SK-N-SH (cell line): ENCODE results near the gene ATP2B1. TPM values are rescaled to one million over a fixed set of nuclear protein-coding genes. Genes with fewer than 3 reads are reported as not detected.

Experiments used
- CTCF ChIA-PET: fragments of 300-600, 350-600 bp; formaldehyde crosslinking; extraction: SDS; loops from one replicate; lab custom pipeline; 2021; lab: Yijun Ruan, JAX
- POLR2A ChIA-PET: fragments of 350-600 bp; sonication (Branson Sonifier 250); formaldehyde crosslinking; extraction: SDS; loops from one replicate; lab custom pipeline; 2020; ENCODE audit warnings: antibody characterized with exemption, inconsistent platforms; lab: Yijun Ruan, JAX
- DNase-seq: peaks from one replicate; pipeline ENCODE4 v3.0.0; 2012
- H2AFZ ChIP-seq: fragments of 200-600 bp; sonication (generic); 2 replicates; pipeline ENCODE4 v1.8.1; 2016; ENCODE audit warnings: antibody characterized with exemption, mild to moderate bottlenecking, low read depth
- H3F3A ChIP-seq: fragments of 200-600 bp; sonication (generic); replicated peaks from 2 replicates; pipeline ENCODE3; 2016; ENCODE audit warnings: antibody characterized with exemption, mild to moderate bottlenecking; ENCODE audit not compliant: insufficient read depth
- H3K27ac ChIP-seq, 2 experiments: fragments of 200-500 bp in 1 of 2; fragments of 200-600 bp in 1 of 2; sonication (Bioruptor generic) in 1 of 2; sonication (generic), shearing (Covaris generic) in 1 of 2; 2 replicates each; pipeline versions ENCODE4 v1.5.1 to v1.6.1; 2014 to 2016; ENCODE audit warnings: low read depth in 2 of 2, inconsistent platforms in 1 of 2, low read length in 1 of 2, mild to moderate bottlenecking in 1 of 2, mixed read lengths in 1 of 2
- H3K27me3 ChIP-seq: fragments of 200-600 bp; sonication (generic), shearing (Covaris generic); 2 replicates; pipeline ENCODE4 v1.6.1; 2016; ENCODE audit warnings: mixed run types; ENCODE audit not compliant: insufficient read depth
- H3K36me3 ChIP-seq, 2 experiments: fragments of 200-500 bp in 1 of 2; fragments of 200-600 bp in 1 of 2; sonication (Bioruptor generic) in 1 of 2; sonication (generic) in 1 of 2; replicated peaks in 1 of 2; 2 replicates each; pipeline versions ENCODE3 to v1.5.1; 2014 to 2016; ENCODE audit warnings: low read length in 1 of 2, mild to moderate bottlenecking in 1 of 2; ENCODE audit not compliant: insufficient read depth in 2 of 2, control insufficient read depth in 1 of 2
- H3K4me1 ChIP-seq, 2 experiments: fragments of 200-500 bp in 1 of 2; fragments of 200-600 bp in 1 of 2; sonication (Bioruptor generic) in 1 of 2; sonication (generic), shearing (Covaris generic) in 1 of 2; 2 replicates each; pipeline versions ENCODE4 v1.5.1 to v1.6.1; 2014 to 2016; ENCODE audit warnings: low read depth in 1 of 2, low read length in 1 of 2, mixed run types in 1 of 2; ENCODE audit not compliant: insufficient read depth in 2 of 2, control insufficient read depth in 1 of 2
- H3K4me2 ChIP-seq: fragments of 200-600 bp; sonication (generic), shearing (Covaris generic); 2 replicates; pipeline ENCODE4 v1.6.1; 2017; ENCODE audit warnings: mixed run types
- H3K4me3 ChIP-seq, 2 experiments: fragments of 200-500 bp in 1 of 2; fragments of 200-600 bp in 1 of 2; sonication (Bioruptor generic) in 1 of 2; sonication (generic), shearing (Covaris generic) in 1 of 2; 2 replicates each; pipeline versions ENCODE4 v1.5.1 to v1.8.1; 2014 to 2016; ENCODE audit warnings: low read depth in 2 of 2, inconsistent platforms in 1 of 2, low read length in 1 of 2, mild to moderate bottlenecking in 1 of 2, mixed read lengths in 1 of 2, moderate library complexity in 1 of 2
- H3K79me2 ChIP-seq: fragments of 200-600 bp; sonication (generic); 2 replicates; pipeline ENCODE4 v1.8.1; 2017; ENCODE audit warnings: mild to moderate bottlenecking; ENCODE audit not compliant: insufficient read depth
- H3K9ac ChIP-seq: fragments of 200-600 bp; sonication (generic); 2 replicates; pipeline ENCODE4 v1.6.1; 2017; ENCODE audit warnings: mixed run types
- H3K9me2 ChIP-seq: fragments of 200-600 bp; sonication (generic); 2 replicates; pipeline ENCODE4 v1.6.1; 2017; ENCODE audit warnings: mixed run types
- H3K9me3 ChIP-seq: fragments of 200-600 bp; sonication (generic); 2 replicates; pipeline ENCODE4 v1.6.1; 2017; ENCODE audit warnings: mixed run types, mild to moderate bottlenecking, moderate library complexity
- H4K20me1 ChIP-seq: fragments of 200-600 bp; sonication (generic); 2 replicates; pipeline ENCODE4 v1.6.1; 2017; ENCODE audit warnings: mild to moderate bottlenecking, mixed run types; ENCODE audit not compliant: insufficient read depth
- CHD2 ChIP-seq: fragments of 150-350 bp; IDR thresholded peaks from 2 replicates; pipeline ENCODE4 v1.6.1; 2018; ENCODE audit warnings: low read length; ENCODE audit not compliant: partially characterized antibody
- ELF1 ChIP-seq: IDR thresholded peaks from 2 replicates; pipeline ENCODE4 v1.4.0; 2012
- EZH2phosphoT487 ChIP-seq: fragments of 200-600 bp; sonication (generic); IDR thresholded peaks from 2 replicates; pipeline ENCODE4 v1.6.1; 2017; ENCODE audit warnings: low read depth, mixed run types, mild to moderate bottlenecking, antibody characterized with exemption, moderate library complexity, borderline replicate concordance
- IRF3 ChIP-seq: fragments of 150-350 bp; IDR thresholded peaks from 2 replicates; pipeline ENCODE4 v1.6.1; 2016; ENCODE audit warnings: mild to moderate bottlenecking, low read depth, low read length
- MAX ChIP-seq: IDR thresholded peaks from 2 replicates; pipeline ENCODE4 v1.4.0; 2012; ENCODE audit warnings: low read depth
- MEF2A ChIP-seq: IDR thresholded peaks from 2 replicates; pipeline ENCODE4 v1.4.0; 2012; ENCODE audit warnings: low read depth, borderline replicate concordance
- MXI1 ChIP-seq: IDR thresholded peaks from 2 replicates; pipeline ENCODE4 v1.6.1; 2012; ENCODE audit warnings: mild to moderate bottlenecking, low read depth, low read length, improper control_type of control experiment
- NRF1 ChIP-seq: IDR thresholded peaks from 2 replicates; pipeline ENCODE4 v1.6.1; 2012; ENCODE audit warnings: low read depth, mild to moderate bottlenecking, low read length
- PBX3 ChIP-seq: IDR thresholded peaks from 2 replicates; pipeline ENCODE4; 2012
- RCOR1 ChIP-seq: fragments of 150-350 bp; IDR thresholded peaks from 2 replicates; pipeline ENCODE4 v1.6.1; 2017; ENCODE audit warnings: antibody characterized with exemption, low read length
- REST ChIP-seq: IDR thresholded peaks from 2 replicates; pipeline ENCODE4 v1.6.1; 2012; ENCODE audit warnings: mild to moderate bottlenecking, low read depth, low read length, moderate library complexity
- RFX5 ChIP-seq: IDR thresholded peaks from 2 replicates; pipeline ENCODE4 v1.6.1; 2012; ENCODE audit warnings: mild to moderate bottlenecking, improper control_type of control experiment, low read length
- SIN3A ChIP-seq: IDR thresholded peaks from 2 replicates; pipeline ENCODE4 v1.6.1; 2012; ENCODE audit warnings: low read depth, mild to moderate bottlenecking, low read length, moderate library complexity, borderline replicate concordance
- TAF1 ChIP-seq: IDR thresholded peaks from 2 replicates; pipeline ENCODE4 v1.6.1; 2012; ENCODE audit warnings: low read depth, mild to moderate bottlenecking, low read length, moderate library complexity, borderline replicate concordance
- TCF12 ChIP-seq: IDR thresholded peaks from 2 replicates; pipeline ENCODE4 v1.4.0; 2012
- USF1 ChIP-seq: IDR thresholded peaks from 2 replicates; pipeline ENCODE4 v1.4.0; 2012; ENCODE audit warnings: low read depth, borderline replicate concordance
- YY1 ChIP-seq: IDR thresholded peaks from 2 replicates; pipeline ENCODE4 v1.4.0; 2012; ENCODE audit warnings: low read depth, mild to moderate bottlenecking
- ZBTB33 ChIP-seq: IDR thresholded peaks from 2 replicates; pipeline ENCODE4 v1.4.0; 2012; ENCODE audit warnings: low read depth, borderline replicate concordance
- WGBS: methylation state at CpG from one replicate; pipeline ENCODE4 v1.1.6; 2017; ENCODE audit warnings: low lambda C conversion rate; 5-methylcytosine and 5-hydroxymethylcytosine counted together
- polyA plus RNA-seq, 3 experiments: library from polyadenylated mRNA; depleted of rRNA; stranded (reverse); fragments of >200 nt; gene quantifications; 2 replicates each; pipeline ENCODE4 v1.2.3, GENCODE V29; 2012

ATP2B1 gene
- polyA plus RNA-seq, 1 of the 3 experiments (the other 2 are of a cell fraction) = 4.3 TPM

GRCh38 chr12:89597210-89597609 is 111.4 kb downstream of the ATP2B1 start:
- 76% methylated on average over 4 of the region's 4 CpGs for WGBS
- TF ChIP-seq RFX5 (no peak), YY1 (no peak), IRF3 (no peak), CHD2 (no peak), TAF1 (no peak), SIN3A (no peak)
- ChIA-PET POLR2A (no interaction called here), CTCF (no interaction called here)
- Histone ChIP-seq H3K27ac (no peak overlapping the region), H3F3A (no peaks in the 10 kb centered on the region), H4K20me1 (no peaks in the 10 kb centered on the region), H3K27me3 (no peaks in the 10 kb centered on the region), H3K4me3 (no peak overlapping the region), H3K9ac (no peak overlapping the region), H3K9me2 (no peaks in the 10 kb centered on the region), H3K4me2 (no peak overlapping the region), H2AFZ (no peak overlapping the region), H3K4me1 (no peaks in the 10 kb centered on the region), H3K36me3 (peaks cover 8 to 37% of the 10 kb centered on the region in 2 experiments), H3K79me2 (no peaks in the 10 kb centered on the region), H3K9me3 (no peaks in the 10 kb centered on the region)
- DNase-seq = no peak

GRCh38 chr12:89593873-89594272 is 114.8 kb downstream of the ATP2B1 start:
- H2AFZ ChIP-seq = no peak overlapping the region
- CTCF ChIA-PET = interaction anchor here (1.4 kb wide), 1 partner anchor 64 kb away, joined by 5 read pairs; no protein-coding TSS in a partner anchor
- H3K4me1 ChIP-seq = no peaks in the 10 kb centered on the region
- no peaks in the 10 kb centered on the region for H3F3A ChIP-seq
- no peaks in the 10 kb centered on the region for H4K20me1 ChIP-seq
- H3K79me2 ChIP-seq = no peaks in the 10 kb centered on the region
- no peaks in the 10 kb centered on the region for H3K9me2 ChIP-seq
- POLR2A ChIA-PET = no interaction called here
- H3K36me3 ChIP-seq = peaks cover 13 to 40% of the 10 kb centered on the region in 2 experiments
- H3K9ac ChIP-seq = no peak overlapping the region
- no peak overlapping the region for H3K27ac ChIP-seq
- 94% methylated on average over 5 of the region's 5 CpGs for WGBS
- no peaks in the 10 kb centered on the region for H3K9me3 ChIP-seq
- no peaks in the 10 kb centered on the region for H3K27me3 ChIP-seq
- no peak overlapping the region for H3K4me2 ChIP-seq
- H3K4me3 ChIP-seq = no peak overlapping the region
- no peak for DNase-seq
- TF ChIP-seq TCF12 (no peak), ZBTB33 (no peak), PBX3 (no peak), ELF1 (no peak), RCOR1 (no peak), MXI1 (no peak), NRF1 (no peak), REST (no peak), YY1 (no peak), CHD2 (no peak), MAX (no peak), EZH2phosphoT487 (no peak), USF1 (no peak), RFX5 (no peak), MEF2A (no peak), SIN3A (no peak)
